ENCODE data around the gene AMHR2.

The AMHR2 gene

DNA sequence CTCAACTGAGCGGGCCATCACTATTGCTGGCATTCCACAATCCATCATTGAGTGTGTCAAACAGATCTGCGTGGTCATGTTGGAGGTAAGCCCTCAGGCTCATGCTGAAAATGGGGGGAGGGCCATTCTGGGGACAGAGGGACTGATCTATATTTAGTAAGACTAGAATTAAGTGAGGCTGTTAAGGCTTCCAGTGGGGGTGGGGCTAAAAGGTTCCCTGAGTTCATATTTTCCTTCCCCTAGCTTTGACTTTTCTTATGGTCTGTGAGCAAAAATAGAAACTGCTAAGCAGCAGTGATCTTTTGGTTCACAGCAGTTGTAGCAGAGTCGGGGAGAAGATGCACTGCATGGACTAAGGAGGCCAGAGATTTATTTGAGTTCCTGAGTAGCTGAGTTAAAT, 37.4 kb downstream of the AMHR2 start:
- Histone ChIP-seq H3K9me3 (ENCODE audit: control insufficient read depth, insufficient read depth, low read depth, low read length) (no peaks in the 10 kb centered on the region), H3K4me1 (ENCODE audit: control insufficient read depth, insufficient read depth, low read length) (no peaks in the 10 kb centered on the region), H3K36me3 (ENCODE audit: control insufficient read depth in 2 of 2, insufficient read depth in 1 of 2, low read length in 2 of 2) (peaks cover 98 to 99% of the 10 kb centered on the region in 2 experiments), H3K27ac (ENCODE audit: extremely low read depth, low read depth, low read length) (no peak overlapping the region), H3K4me3 (ENCODE audit: low read depth, low read length) (no peak overlapping the region)
- TF ChIP-seq SCRT1 (tag by site-specific recombination; IDR thresholded peaks at IDR 0.05; ENCODE audit: borderline replicate concordance), result no peak
- no peak for TF ChIP-seq ZNF596 (tag by site-specific recombination; IDR thresholded peaks at IDR 0.05)
- no peak for TF ChIP-seq ZNF223 (tag by site-specific recombination; IDR thresholded peaks at IDR 0.05)
- no peak for TF ChIP-seq ZNF16 (tag by site-specific recombination; IDR thresholded peaks at IDR 0.05; ENCODE audit: low read depth)
- TF ChIP-seq, protein P1, sequence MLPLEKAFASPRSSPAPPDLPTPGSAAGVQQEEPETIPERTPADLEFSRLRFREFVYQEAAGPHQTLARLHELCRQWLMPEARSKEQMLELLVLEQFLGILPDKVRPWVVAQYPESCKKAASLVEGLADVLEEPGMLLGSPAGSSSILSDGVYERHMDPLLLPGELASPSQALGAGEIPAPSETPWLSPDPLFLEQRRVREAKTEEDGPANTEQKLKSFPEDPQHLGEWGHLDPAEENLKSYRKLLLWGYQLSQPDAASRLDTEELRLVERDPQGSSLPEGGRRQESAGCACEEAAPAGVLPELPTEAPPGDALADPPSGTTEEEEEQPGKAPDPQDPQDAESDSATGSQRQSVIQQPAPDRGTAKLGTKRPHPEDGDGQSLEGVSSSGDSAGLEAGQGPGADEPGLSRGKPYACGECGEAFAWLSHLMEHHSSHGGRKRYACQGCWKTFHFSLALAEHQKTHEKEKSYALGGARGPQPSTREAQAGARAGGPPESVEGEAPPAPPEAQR (tag by site-specific recombination; IDR thresholded peaks at IDR 0.05), result no peak
- TF ChIP-seq ZNF341 (tag by site-specific recombination; IDR thresholded peaks at IDR 0.05; ENCODE audit: low read depth), result no peak
- TF ChIP-seq ZNF239 (tag by site-specific recombination; IDR thresholded peaks at IDR 0.05), result no peak
- no peak for TF ChIP-seq ZNF747 (tag by site-specific recombination; IDR thresholded peaks at IDR 0.05)
- TF ChIP-seq ZNF133 (tag by site-specific recombination; IDR thresholded peaks at IDR 0.05), result no peak
- no peak for TF ChIP-seq ZNF785 (tag by site-specific recombination; IDR thresholded peaks at IDR 0.05)
- TF ChIP-seq ZNF558 (tag by site-specific recombination; IDR thresholded peaks at IDR 0.05), result no peak
- no peak for TF ChIP-seq ZNF24 (tag by site-specific recombination; IDR thresholded peaks at IDR 0.05)
- ChIA-PET CTCF (interaction anchor here (0.5 to 3.1 kb wide), 4 partner anchors 10 to 108 kb away, joined by 3 to 17 read pairs (median 4); no protein-coding TSS in a partner anchor), POLR2A (interaction anchor here (0.5 to 1.8 kb wide), 2 partner anchors 8 to 12 kb away, joined by 3 to 6 read pairs; no protein-coding TSS in a partner anchor)

DNA sequence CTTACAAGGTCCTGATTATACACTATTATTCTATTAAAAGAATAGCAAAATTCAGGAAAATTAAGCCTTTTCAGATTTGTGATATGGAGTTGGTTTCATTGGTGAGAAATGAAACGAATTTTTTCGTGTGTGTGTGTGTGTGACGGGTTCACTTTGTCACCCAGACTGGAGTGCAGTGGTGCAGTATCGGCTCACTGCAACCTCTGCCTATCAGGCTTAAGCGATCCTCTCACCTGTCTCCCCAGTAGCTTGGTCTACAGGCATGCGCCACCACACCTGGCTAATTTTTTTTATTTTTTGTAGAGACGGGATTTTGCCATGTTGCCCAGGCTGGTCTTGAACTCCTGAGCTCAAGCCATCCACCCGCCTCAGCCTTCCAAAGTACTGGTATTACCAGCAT, 37.9 kb downstream of the AMHR2 start:
- H3K9me3 ChIP-seq (ENCODE audit: control insufficient read depth, insufficient read depth, low read depth, low read length), result no peaks in the 10 kb centered on the region
- H3K36me3 ChIP-seq (ENCODE audit: control insufficient read depth in 2 of 2, insufficient read depth in 1 of 2, low read length in 2 of 2), result peaks cover 98 to 99% of the 10 kb centered on the region in 2 experiments
- no peak overlapping the region for H3K4me3 ChIP-seq (ENCODE audit: low read depth, low read length)
- H3K4me1 ChIP-seq (ENCODE audit: control insufficient read depth, insufficient read depth, low read length), result no peaks in the 10 kb centered on the region
- ChIA-PET CTCF (interaction anchor here (0.5 to 3.1 kb wide), 3 partner anchors 10 to 20 kb away, joined by 3 to 17 read pairs (median 4); no protein-coding TSS in a partner anchor), POLR2A (interaction anchor here (1.8 kb wide), 1 partner anchor 11 kb away, joined by 6 read pairs; no protein-coding TSS in a partner anchor)
- no peak for TF ChIP-seq MZF1 (tag by site-specific recombination; IDR thresholded peaks at IDR 0.05; ENCODE audit: borderline replicate concordance)
- TF ChIP-seq SP7 (tag by site-specific recombination; IDR thresholded peaks at IDR 0.05), result no peak
- no peak for TF ChIP-seq SCRT2 (tag by site-specific recombination; IDR thresholded peaks at IDR 0.05)
- no peak for TF ChIP-seq ZNF426 (tag by site-specific recombination; IDR thresholded peaks at IDR 0.05)
- TF ChIP-seq, protein P2, sequence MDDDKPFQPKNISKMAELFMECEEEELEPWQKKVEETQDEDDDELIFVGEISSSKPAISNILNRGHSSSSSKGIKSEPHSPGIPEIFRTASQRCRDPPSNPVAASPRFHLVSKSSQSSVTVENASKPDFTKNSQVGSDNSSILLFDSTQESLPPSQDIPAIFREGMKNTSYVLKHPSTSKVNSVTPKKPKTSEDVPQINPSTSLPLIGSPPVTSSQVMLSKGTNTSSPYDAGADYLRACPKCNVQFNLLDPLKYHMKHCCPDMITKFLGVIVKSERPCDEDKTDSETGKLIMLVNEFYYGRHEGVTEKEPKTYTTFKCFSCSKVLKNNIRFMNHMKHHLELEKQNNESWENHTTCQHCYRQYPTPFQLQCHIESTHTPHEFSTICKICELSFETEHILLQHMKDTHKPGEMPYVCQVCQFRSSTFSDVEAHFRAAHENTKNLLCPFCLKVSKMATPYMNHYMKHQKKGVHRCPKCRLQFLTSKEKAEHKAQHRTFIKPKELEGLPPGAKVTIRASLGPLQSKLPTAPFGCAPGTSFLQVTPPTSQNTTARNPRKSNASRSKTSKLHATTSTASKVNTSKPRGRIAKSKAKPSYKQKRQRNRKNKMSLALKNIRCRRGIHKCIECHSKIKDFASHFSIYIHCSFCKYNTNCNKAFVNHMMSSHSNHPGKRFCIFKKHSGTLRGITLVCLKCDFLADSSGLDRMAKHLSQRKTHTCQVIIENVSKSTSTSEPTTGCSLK (tag by site-specific recombination; IDR thresholded peaks at IDR 0.05), result no peak
- no peak for TF ChIP-seq ZNF707 (tag by site-specific recombination; IDR thresholded peaks at IDR 0.05)
- no peak for TF ChIP-seq WT1 (tag by site-specific recombination; IDR thresholded peaks at IDR 0.05)
- no peak for TF ChIP-seq ZNF530 (tag by site-specific recombination; IDR thresholded peaks at IDR 0.05; ENCODE audit: low read depth)
- TF ChIP-seq, protein P3, sequence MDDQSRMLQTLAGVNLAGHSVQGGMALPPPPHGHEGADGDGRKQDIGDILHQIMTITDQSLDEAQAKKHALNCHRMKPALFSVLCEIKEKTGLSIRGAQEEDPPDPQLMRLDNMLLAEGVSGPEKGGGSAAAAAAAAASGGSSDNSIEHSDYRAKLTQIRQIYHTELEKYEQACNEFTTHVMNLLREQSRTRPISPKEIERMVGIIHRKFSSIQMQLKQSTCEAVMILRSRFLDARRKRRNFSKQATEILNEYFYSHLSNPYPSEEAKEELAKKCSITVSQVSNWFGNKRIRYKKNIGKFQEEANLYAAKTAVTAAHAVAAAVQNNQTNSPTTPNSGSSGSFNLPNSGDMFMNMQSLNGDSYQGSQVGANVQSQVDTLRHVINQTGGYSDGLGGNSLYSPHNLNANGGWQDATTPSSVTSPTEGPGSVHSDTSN (CRISPR knock-in tag; IDR thresholded peaks at IDR 0.05), result no peak
- TF ChIP-seq, protein P4, sequence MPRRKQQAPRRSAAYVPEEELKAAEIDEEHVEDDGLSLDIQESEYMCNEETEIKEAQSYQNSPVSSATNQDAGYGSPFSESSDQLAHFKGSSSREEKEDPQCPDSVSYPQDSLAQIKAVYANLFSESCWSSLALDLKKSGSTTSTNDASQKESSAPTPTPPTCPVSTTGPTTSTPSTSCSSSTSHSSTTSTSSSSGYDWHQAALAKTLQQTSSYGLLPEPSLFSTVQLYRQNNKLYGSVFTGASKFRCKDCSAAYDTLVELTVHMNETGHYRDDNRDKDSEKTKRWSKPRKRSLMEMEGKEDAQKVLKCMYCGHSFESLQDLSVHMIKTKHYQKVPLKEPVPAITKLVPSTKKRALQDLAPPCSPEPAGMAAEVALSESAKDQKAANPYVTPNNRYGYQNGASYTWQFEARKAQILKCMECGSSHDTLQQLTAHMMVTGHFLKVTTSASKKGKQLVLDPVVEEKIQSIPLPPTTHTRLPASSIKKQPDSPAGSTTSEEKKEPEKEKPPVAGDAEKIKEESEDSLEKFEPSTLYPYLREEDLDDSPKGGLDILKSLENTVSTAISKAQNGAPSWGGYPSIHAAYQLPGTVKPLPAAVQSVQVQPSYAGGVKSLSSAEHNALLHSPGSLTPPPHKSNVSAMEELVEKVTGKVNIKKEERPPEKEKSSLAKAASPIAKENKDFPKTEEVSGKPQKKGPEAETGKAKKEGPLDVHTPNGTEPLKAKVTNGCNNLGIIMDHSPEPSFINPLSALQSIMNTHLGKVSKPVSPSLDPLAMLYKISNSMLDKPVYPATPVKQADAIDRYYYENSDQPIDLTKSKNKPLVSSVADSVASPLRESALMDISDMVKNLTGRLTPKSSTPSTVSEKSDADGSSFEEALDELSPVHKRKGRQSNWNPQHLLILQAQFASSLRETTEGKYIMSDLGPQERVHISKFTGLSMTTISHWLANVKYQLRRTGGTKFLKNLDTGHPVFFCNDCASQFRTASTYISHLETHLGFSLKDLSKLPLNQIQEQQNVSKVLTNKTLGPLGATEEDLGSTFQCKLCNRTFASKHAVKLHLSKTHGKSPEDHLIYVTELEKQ (tag by site-specific recombination; IDR thresholded peaks at IDR 0.05; ENCODE audit: borderline replicate concordance), result no peak
- TF ChIP-seq ZFP37 (tag by site-specific recombination; IDR thresholded peaks at IDR 0.05), result no peak
- no peak for TF ChIP-seq ZNF211 (tag by site-specific recombination; IDR thresholded peaks at IDR 0.05; ENCODE audit: low read depth)
- TF ChIP-seq ZNF843 (tag by site-specific recombination; IDR thresholded peaks at IDR 0.05), result no peak
- TF ChIP-seq ZSCAN23 (tag by site-specific recombination; IDR thresholded peaks at IDR 0.05), result no peak
- no peak for TF ChIP-seq ZNF169 (tag by site-specific recombination; IDR thresholded peaks at IDR 0.05)
- no peak for TF ChIP-seq ZNF792 (tag by site-specific recombination; IDR thresholded peaks at IDR 0.05)
- H3K27ac ChIP-seq (ENCODE audit: extremely low read depth, low read depth, low read length), result no peak overlapping the region

All from HEK293 (cell line).